OCI-LY7 (cell line): ENCODE data around the gene ANKRD44.

Source experiments
- CTCF ChIP-seq: fragments of 200-600 bp; sonication (generic); conservative IDR thresholded peaks from 2 replicates; pipeline ENCODE4 v1.5.1; 2014; ENCODE audit warnings: mild to moderate bottlenecking, antibody characterized with exemption, low read length, moderate library complexity, mixed read lengths
- EZH2phosphoT487 ChIP-seq: fragments of 200-600 bp; sonication (generic); IDR thresholded peaks from 2 replicates; pipeline ENCODE4 v1.6.1; 2018; ENCODE audit warnings: low read depth, borderline replicate concordance, mild to moderate bottlenecking, mixed run types, antibody characterized with exemption, low read length, moderate library complexity, mixed read lengths

GRCh38 chr2:197122821-197123220 is 187.8 kb downstream of the ANKRD44 start:
- TF ChIP-seq CTCF (no peak), EZH2phosphoT487 (no peak)
